Neural cell (in vitro differentiated cells): ENCODE results near the gene STPG2. TPM values are rescaled to one million over a fixed set of nuclear protein-coding genes. Genes with fewer than 3 reads are reported as not detected.

Experiments used
- H2AFZ ChIP-seq: fragments of 200-600, 300-800 bp; sonication (generic), shearing (Covaris generic); 2 replicates; pipeline ENCODE4 v1.6.0; 2014; ENCODE audit warnings: low read depth, mild to moderate bottlenecking, antibody characterized with exemption, low read length, moderate library complexity
- H3F3A ChIP-seq: fragments of 200-600 bp; shearing (Covaris generic); 2 replicates; pipeline ENCODE4 v1.6.1; 2016; ENCODE audit warnings: mild to moderate bottlenecking, moderate library complexity, mixed read lengths, antibody characterized with exemption, low read length; ENCODE audit not compliant: insufficient read depth, poor library complexity, severe bottlenecking
- H3K27ac ChIP-seq: fragments of 200-600, 300-800 bp; sonication (generic), shearing (Covaris generic); 2 replicates; pipeline ENCODE4 v1.5.1; 2014; ENCODE audit warnings: mild to moderate bottlenecking, low read length, moderate library complexity
- H3K27me3 ChIP-seq: fragments of 300-800, 200-600 bp; sonication (generic), shearing (Covaris generic); 2 replicates; pipeline ENCODE4 v1.6.0; 2014; ENCODE audit warnings: mild to moderate bottlenecking, low read depth, low read length, moderate library complexity; ENCODE audit not compliant: insufficient read depth
- H3K36me3 ChIP-seq: fragments of 300-800, 200-600 bp; sonication (generic), shearing (Covaris generic); 2 replicates; pipeline ENCODE4 v1.5.1; 2014; ENCODE audit warnings: mild to moderate bottlenecking, antibody characterized with exemption, low read length, moderate library complexity; ENCODE audit not compliant: insufficient read depth
- H3K4me2 ChIP-seq: fragments of 300-800, 200-600 bp; sonication (generic), shearing (Covaris generic); 2 replicates; pipeline ENCODE4 v1.6.0; 2014; ENCODE audit warnings: mild to moderate bottlenecking, low read length
- H3K4me3 ChIP-seq: fragments of 300-800, 200-600 bp; sonication (generic), shearing (Covaris generic); 2 replicates; pipeline ENCODE4 v1.5.1; 2014; ENCODE audit warnings: mild to moderate bottlenecking, low read length, moderate library complexity
- H3K79me2 ChIP-seq: fragments of 200-600 bp; shearing (Covaris generic); replicated peaks from 2 replicates; pipeline ENCODE4 v1.6.0; 2014; ENCODE audit warnings: mild to moderate bottlenecking, low read length, moderate library complexity; ENCODE audit not compliant: insufficient read depth
- H3K9ac ChIP-seq: fragments of 300-800, 200-600 bp; sonication (generic), shearing (Covaris generic); 2 replicates; pipeline ENCODE4 v1.6.1; 2016; ENCODE audit warnings: mild to moderate bottlenecking, low read length, mixed read lengths
- H3K9me2 ChIP-seq: fragments of 200-600 bp; shearing (Covaris generic); 2 replicates; pipeline ENCODE4 v1.6.1; 2016; ENCODE audit warnings: mild to moderate bottlenecking, low read length, mixed read lengths; ENCODE audit not compliant: insufficient read depth
- H3K9me3 ChIP-seq: fragments of 200-600, 300-800 bp; sonication (generic), shearing (Covaris generic); 2 replicates; pipeline ENCODE4 v1.6.1; 2016; ENCODE audit warnings: mild to moderate bottlenecking, mixed run types, low read length, moderate library complexity, mixed read lengths
- H4K20me1 ChIP-seq: fragments of 200-600 bp; shearing (Covaris generic); 2 replicates; pipeline ENCODE4 v1.6.1; 2016; ENCODE audit warnings: mild to moderate bottlenecking, mixed run types; ENCODE audit not compliant: insufficient read depth
- CTCF ChIP-seq: fragments of 450-650 bp; IDR thresholded peaks from 2 replicates; pipeline ENCODE4 v1.5.1; 2014; ENCODE audit warnings: antibody characterized with exemption, mild to moderate bottlenecking, moderate library complexity; ENCODE audit not compliant: poor library complexity, severe bottlenecking
- EP300 ChIP-seq: fragments of 450-650 bp; conservative IDR thresholded peaks from 2 replicates; pipeline ENCODE4 v1.6.1; 2014; ENCODE audit warnings: antibody characterized with exemption, mild to moderate bottlenecking, moderate library complexity; ENCODE audit not compliant: poor library complexity, severe bottlenecking
- EZH2 ChIP-seq: fragments of 200-600, 300-800 bp; shearing (Covaris generic), sonication (generic); IDR thresholded peaks from 2 replicates; pipeline ENCODE4 v1.6.1; 2014; ENCODE audit warnings: antibody characterized with exemption, low read length, borderline replicate concordance, mild to moderate bottlenecking; ENCODE audit not compliant: insufficient read depth, poor library complexity, severe bottlenecking
- MXI1 ChIP-seq: fragments of 450-650 bp; conservative IDR thresholded peaks from 2 replicates; pipeline ENCODE4 v1.6.1; 2014; ENCODE audit warnings: antibody characterized with exemption, mild to moderate bottlenecking; ENCODE audit not compliant: poor library complexity, severe bottlenecking
- POLR2AphosphoS5 ChIP-seq: IDR thresholded peaks from 2 replicates; pipeline ENCODE4 v1.6.1; 2012
- RAD21 ChIP-seq: fragments of 450-650 bp; conservative IDR thresholded peaks from 2 replicates; pipeline ENCODE4 v1.6.1; 2014; ENCODE audit warnings: antibody characterized with exemption, mild to moderate bottlenecking, moderate library complexity
- REST ChIP-seq: IDR thresholded peaks from 2 replicates; pipeline ENCODE4 v1.6.1; 2012; ENCODE audit warnings: borderline replicate concordance
- SMC3 ChIP-seq: fragments of 450-650 bp; conservative IDR thresholded peaks from 2 replicates; pipeline ENCODE4 v1.6.1; 2014; ENCODE audit warnings: antibody characterized with exemption, mild to moderate bottlenecking, moderate library complexity; ENCODE audit not compliant: poor library complexity
- TAF1 ChIP-seq: IDR thresholded peaks from 2 replicates; pipeline ENCODE4 v1.6.1; 2012; ENCODE audit warnings: low read depth
- polyA plus RNA-seq: library from polyadenylated mRNA; depleted of rRNA; stranded (reverse); fragments of >200 nt; gene quantifications from 2 replicates; pipeline ENCODE4 v1.2.3, GENCODE V29; 2014

The STPG2 gene
- polyA plus RNA-seq, 1 donor from 2014 or later: not detected

GRCh38 chr4:97590266-97590665 lies 553.0 kb downstream of the STPG2 start:
- H4K20me1 ChIP-seq: no peaks in the 10 kb centered on the region
- H3K36me3 ChIP-seq: no peaks in the 10 kb centered on the region
- H3K27ac ChIP-seq: no peak overlapping the region
- no peaks in the 10 kb centered on the region for H3K27me3 ChIP-seq
- no peak overlapping the region for H3K4me3 ChIP-seq
- H3K9me2 ChIP-seq: no peaks in the 10 kb centered on the region
- no peaks in the 10 kb centered on the region for H3K9me3 ChIP-seq
- no peak overlapping the region for H2AFZ ChIP-seq
- TF ChIP-seq MXI1 (no peak), POLR2AphosphoS5 (no peak), EZH2 (no peak), REST (no peak), RAD21 (no peak), EP300 (no peak), CTCF (no peak), SMC3 (no peak)
- H3K9ac ChIP-seq: no peak overlapping the region
- no peaks in the 10 kb centered on the region for H3K79me2 ChIP-seq
- no peak overlapping the region for H3K4me2 ChIP-seq
- H3F3A ChIP-seq: no peaks in the 10 kb centered on the region

GRCh38 chr4:97589481-97590196 lies 553.6 kb downstream of the STPG2 start:
- Histone ChIP-seq H4K20me1 (no peaks in the 10 kb centered on the region), H3K9ac (no peak overlapping the region), H3K4me2 (no peak overlapping the region), H3F3A (no peaks in the 10 kb centered on the region), H3K79me2 (no peaks in the 10 kb centered on the region), H3K27me3 (no peaks in the 10 kb centered on the region), H3K9me2 (no peaks in the 10 kb centered on the region), H3K4me3 (no peak overlapping the region), H2AFZ (no peak overlapping the region), H3K36me3 (no peaks in the 10 kb centered on the region), H3K9me3 (no peaks in the 10 kb centered on the region), H3K27ac (no peak overlapping the region)
- TF ChIP-seq REST (no peak), MXI1 (no peak), RAD21 (no peak), POLR2AphosphoS5 (no peak), SMC3 (no peak), TAF1 (no peak), EP300 (no peak), CTCF (no peak), EZH2 (no peak)
